Ishikawa (cell line): ENCODE results near the gene PIK3C2B.
A peak's percentile ranks its signal among the peaks of the same experiment; 100 is the strongest.

Experiments
- CEBPB ChIP-seq: IDR thresholded peaks from 2 replicates; pipeline ENCODE4 v1.6.1; 2012
- FOXM1 ChIP-seq: IDR thresholded peaks from 2 replicates; pipeline ENCODE4 v1.6.1; 2012; ENCODE audit warnings: low read depth, borderline replicate concordance
- RAD21 ChIP-seq: IDR thresholded peaks from 2 replicates; pipeline ENCODE4 v1.6.1; 2012; ENCODE audit warnings: low read depth
- TF ChIP-seq, protein P1 (sequence below): IDR thresholded peaks from 2 replicates; pipeline ENCODE4 v1.6.1; 2012; ENCODE audit warnings: low read depth, mild to moderate bottlenecking
- TF ChIP-seq, protein P2 (sequence below): IDR thresholded peaks from 2 replicates; pipeline ENCODE4 v1.6.1; 2012

DNA sequence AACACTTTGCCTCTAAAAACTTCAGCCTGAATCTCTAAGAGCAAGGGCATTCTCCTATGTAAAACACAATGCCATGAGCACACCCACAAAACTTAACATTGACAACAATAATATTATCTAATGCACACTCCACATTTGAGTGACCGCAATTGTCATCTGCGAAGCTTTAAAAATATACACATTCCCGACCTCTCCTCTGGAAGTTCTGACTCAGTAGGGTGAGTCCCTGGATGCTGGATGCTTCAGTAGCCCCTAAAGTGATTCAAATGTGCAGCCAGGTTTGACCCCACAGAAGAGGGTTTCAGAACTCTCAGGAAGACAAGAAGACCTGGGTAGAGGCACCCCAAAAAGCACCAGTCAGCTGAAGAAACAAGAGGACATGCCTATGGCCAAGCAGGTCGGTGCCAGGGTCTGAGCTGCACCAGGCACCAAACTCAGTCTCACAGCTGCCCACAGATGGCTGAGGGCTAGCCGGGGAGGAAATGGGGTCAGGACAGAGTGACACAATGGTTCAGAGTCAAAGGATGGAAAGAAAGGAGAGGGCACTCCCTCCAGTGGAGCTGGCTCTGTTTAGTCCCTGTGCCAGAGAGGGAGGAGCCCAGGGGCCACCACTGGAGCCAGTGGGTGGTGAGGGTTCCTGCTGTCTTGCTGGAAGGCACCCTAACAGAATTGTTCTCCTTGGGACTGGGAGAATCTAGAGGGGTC, 17.4 kb downstream of the PIK3C2B start:
- peak; percentile 6; the same call in 1 of the 2 replicates for TF ChIP-seq RAD21
- no peak for TF ChIP-seq CEBPB
- TF ChIP-seq, protein P1, sequence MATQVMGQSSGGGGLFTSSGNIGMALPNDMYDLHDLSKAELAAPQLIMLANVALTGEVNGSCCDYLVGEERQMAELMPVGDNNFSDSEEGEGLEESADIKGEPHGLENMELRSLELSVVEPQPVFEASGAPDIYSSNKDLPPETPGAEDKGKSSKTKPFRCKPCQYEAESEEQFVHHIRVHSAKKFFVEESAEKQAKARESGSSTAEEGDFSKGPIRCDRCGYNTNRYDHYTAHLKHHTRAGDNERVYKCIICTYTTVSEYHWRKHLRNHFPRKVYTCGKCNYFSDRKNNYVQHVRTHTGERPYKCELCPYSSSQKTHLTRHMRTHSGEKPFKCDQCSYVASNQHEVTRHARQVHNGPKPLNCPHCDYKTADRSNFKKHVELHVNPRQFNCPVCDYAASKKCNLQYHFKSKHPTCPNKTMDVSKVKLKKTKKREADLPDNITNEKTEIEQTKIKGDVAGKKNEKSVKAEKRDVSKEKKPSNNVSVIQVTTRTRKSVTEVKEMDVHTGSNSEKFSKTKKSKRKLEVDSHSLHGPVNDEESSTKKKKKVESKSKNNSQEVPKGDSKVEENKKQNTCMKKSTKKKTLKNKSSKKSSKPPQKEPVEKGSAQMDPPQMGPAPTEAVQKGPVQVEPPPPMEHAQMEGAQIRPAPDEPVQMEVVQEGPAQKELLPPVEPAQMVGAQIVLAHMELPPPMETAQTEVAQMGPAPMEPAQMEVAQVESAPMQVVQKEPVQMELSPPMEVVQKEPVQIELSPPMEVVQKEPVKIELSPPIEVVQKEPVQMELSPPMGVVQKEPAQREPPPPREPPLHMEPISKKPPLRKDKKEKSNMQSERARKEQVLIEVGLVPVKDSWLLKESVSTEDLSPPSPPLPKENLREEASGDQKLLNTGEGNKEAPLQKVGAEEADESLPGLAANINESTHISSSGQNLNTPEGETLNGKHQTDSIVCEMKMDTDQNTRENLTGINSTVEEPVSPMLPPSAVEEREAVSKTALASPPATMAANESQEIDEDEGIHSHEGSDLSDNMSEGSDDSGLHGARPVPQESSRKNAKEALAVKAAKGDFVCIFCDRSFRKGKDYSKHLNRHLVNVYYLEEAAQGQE: no peak
- TF ChIP-seq, protein P2, sequence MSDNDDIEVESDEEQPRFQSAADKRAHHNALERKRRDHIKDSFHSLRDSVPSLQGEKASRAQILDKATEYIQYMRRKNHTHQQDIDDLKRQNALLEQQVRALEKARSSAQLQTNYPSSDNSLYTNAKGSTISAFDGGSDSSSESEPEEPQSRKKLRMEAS: no peak
- TF ChIP-seq FOXM1: no peak
